ENCODE measurements around the gene UNC5A.

Gene UNC5A

DNA sequence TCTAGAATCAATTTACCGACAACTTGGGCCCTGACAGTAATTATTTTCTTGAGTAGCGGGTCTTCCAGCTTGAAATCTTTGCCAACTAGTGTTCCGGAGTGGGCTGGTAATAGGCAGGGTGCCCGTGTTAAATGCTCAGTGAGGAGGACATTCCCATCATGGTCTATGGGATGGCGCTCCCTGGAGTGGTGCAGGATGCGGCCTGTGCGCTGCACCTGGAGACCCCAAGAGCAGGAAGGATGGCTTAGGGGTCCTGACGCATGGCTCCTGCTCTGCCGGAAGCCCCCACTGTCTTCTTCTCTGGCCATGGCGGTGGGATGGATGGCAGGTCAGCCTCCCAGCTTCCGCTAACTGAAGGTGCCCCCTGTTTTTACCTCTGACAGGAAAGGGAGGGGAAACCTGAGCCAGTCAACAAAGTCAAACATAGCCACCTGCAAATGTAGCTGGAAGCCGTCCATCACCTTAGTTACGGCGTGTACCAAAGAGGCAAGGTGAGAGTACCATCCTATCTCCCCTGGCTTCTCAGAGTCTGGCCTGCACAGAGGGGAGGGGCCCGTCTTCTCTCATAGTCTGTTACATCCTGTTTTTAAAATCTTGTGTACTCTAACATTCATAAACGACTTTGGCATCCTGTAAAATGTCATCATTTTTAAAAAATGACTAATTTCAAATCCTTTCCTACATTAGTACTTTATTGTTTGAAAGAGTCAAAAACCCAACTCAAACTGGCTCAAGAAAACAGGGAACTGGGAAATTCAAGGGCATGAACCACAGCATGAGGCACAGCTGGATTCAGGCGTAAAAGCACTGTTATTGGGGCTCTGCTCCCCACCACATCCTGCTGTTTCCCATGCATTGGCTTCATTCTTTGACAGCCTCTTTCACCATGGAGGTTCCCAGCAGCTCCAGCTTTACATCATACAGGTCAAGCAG lies 28.5 kb upstream of the UNC5A start:
- DNase-seq (ENCODE audit: low spot score) = peak; percentile 3

DNA sequence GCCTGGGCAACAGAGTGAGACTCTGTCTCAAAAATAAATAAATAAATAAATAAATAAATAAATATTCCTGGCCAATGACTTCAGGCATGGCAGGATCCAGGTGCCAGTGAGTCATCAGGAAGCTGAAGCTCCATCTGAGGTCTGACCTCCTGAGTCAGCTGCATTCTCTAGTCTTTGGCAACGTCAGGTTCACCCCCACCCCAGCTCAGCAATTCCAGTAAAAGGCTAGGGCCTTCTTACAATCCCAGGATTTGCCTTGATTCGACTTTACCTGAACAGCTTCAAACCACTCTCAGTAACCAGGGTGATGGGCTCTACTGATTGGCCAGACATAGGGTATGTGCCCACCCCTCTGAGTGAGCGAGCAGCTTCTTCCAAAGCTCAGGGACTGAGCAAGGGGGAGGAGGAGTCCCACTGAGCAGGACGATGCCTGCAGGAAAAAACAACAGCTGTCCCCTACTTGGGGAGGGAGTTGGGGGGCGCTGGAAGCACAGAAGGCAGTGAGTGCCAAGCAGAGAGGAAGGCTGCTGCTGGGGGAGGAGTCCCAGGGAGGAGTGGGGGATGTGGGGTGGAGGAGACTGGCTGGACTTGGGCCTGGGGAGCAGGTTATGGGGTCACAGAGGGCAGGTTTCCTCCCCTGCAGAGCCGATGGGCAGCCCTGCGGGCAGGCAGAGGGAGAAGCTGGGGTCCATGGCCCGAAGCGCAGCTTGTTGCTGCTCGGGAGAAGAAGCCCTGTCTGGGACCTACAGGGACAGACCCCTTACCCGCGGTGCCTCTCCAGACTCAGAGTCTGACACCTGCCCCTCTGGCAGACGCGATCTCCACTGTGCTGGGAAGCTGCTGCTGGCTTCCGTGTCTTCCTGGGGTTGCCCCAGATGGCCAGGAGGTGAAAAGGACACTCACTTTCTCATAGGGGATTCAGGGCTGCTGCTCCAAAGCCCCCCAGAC lies 25.9 kb upstream of the UNC5A start:
- peak; percentile 58 for DNase-seq (ENCODE audit: low spot score)

DNA sequence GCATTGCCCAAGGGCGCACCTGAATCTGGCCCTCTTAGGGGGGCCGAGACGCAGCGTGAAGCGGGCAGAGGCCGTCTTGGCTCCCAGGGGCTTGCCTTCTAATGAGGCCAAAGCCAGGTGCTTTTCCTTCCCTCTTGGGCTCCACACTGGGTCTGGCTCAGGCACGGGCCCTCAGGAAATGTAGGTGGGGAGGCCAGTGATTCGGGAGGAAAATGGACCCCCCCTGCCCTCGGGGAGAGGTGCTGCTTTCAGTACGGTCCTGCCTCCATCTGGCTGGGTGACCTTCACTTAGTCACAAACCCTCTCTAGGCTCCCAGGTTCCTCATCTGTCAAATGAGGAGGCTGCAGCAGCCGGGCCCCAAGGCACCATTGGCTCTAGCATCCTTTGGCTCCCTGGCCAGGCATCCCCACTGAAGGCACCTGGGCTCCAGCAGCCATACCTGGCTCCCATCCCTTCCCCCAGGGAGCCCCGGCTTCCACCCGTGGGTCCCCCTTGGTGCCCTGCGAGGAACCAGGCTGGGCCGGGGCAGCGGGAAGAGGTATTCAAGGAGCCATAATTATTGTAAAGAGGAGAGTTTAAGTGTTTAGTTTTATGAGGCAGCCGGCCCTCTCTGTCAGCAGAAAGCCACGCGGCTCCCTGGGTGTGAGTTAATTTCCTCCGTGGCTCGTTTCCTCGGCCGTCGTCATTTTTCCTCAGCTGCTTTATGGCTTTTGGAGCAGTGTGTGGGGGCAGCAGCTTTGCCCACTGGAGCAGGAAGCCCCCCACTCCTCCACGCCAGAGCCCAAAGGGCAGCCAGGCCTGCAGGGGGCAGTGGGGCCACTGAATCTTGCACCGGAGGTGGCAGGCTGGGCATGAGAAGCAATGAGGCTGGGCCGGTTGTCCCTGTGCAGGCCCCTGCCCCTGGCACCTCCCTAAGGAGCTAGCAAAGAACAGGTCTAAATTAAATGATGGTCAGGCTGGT lies 24.9 kb upstream of the UNC5A start:
- DNase-seq (ENCODE audit: low spot score) = no peak

DNA sequence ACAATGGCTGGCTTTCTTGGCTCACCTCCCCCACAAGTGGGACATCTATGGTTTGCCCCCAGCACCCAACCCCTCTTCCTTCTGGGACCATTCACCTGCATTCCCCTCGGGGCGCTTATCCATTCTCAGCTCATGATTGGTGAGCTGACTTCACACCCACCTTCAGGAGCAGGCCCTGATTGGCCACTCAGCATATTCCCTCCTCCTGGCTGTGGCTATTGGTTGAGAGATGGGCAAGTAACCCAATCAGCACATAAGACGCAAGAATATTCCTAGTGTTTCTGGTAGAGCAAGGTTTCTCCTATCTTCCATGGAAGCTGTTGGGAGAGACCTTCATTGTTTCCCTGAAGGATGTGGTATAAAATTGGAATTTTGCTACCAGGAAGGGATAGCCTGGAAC lies 22.7 kb upstream of the UNC5A start:
- no peak for DNase-seq (ENCODE audit: low spot score)

DNA sequence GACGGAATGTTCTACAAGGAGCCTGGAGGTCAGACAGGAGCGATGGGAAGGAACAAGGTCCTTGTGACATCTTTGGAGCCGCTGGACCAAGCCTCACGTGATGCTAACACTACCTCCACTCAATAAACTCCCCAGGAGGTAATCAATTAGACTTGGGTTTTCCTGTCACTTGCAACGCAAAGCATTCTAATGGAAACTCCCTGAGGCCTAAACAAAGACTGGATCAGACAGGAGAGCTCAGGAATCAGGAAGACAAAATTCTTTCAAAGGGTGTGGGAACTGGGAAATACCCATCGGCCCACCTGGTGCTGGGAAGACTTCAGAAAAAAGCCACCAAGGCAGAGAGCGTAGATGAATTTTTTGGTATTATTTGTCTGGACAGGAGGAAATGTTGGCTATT lies 22.3 kb upstream of the UNC5A start:
- no peak for DNase-seq (ENCODE audit: low spot score)

DNA sequence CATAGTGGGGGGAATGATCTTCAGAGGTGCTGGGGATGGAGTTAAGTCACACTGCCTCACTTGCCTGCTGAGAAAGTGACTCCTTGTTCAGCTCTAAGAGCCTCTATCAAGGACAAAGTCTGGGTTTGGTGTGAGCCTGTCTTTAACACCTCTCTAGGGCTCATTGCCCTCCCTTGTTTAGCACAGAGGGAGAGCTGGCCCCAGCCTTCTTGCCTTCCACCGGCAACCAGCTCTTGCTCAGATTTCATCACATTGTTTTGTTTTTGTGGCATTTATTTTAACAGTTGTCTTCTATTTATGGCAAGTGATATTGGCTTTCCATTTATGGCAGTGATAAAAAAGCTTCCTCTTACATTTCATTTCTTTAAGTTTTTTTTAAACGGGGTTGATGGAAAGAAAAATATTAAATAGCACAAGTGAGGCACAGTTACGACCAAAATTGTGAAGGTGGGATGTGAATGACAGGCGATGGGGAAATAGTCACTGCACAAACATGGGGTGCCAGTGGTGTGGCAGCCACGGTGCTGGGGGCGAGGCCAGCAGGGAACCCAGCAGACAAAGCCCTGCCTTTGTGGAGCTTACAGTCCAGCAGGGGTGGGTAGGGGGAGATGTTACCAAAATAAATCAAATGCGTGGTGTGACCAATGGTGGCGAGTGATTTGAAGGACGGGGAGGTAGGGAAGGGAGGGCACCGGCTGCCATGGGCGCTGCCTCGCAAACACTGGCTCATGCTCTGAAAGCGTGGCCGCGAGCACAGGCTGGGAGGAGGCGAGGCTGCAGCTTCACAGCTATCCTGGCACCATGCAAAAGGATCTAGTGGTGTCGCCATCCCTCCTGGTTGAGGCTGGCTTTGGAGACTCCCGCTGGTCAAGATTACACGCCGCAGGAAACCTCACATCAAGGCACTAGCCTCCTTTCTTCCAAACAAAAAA lies 21.2 kb upstream of the UNC5A start:
- DNase-seq (ENCODE audit: low spot score) = no peak

DNA sequence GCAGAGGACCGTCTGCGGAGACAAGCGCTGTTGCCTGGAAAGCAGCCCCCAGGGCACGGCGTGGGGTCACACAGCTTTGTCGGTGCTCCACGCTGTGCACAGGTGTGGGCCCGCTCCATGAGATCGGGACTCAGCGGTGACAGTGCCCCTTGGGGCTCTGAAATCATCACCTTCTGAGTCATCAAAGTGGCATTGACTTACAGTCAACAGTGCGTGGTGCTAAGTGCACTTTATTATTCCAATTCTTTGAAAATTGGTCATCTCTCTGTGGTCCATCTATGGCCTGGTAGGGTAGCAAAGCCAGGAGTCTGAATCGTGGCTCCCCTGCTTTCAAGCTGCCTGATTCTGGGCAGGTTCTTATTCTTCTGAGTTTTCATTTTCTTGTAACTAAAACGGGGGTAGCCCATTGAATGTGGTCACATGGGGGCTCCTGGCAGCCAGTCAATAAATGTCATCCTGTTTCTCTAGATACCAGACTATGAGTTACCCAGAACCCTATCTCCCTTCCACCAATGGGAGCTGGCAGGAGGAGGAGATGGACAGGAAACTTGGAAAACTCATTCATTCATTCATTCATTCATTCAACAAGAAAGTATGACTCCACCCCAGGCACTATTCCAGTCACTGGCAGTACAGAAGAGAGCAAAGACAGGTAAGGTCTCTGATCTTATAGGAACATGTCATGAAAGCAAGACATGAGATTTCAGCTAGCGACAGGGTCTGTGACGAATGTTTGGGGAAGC lies 20.3 kb upstream of the UNC5A start:
- no peak for DNase-seq (ENCODE audit: low spot score)

DNA sequence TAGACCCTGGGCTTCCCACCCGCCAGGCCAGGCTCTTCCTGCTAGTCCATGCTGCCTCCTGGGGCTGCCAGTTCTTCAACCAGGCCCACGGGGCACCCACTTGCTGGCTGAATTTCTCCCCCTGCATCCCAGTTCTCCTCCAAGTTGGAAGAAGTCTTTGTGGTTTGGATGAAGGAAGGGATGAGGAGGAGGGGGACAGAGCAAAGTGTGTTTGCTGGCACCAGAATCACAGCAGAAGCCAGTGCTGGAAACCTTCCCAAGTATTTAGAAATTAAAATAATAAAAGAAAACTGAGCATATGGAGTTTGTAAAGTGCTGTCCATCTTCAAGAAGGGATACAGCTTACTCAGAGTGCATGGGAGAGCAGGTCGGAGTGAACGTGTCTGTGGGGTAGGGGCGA lies 19.4 kb upstream of the UNC5A start:
- no peak for DNase-seq (ENCODE audit: low spot score)

DNA sequence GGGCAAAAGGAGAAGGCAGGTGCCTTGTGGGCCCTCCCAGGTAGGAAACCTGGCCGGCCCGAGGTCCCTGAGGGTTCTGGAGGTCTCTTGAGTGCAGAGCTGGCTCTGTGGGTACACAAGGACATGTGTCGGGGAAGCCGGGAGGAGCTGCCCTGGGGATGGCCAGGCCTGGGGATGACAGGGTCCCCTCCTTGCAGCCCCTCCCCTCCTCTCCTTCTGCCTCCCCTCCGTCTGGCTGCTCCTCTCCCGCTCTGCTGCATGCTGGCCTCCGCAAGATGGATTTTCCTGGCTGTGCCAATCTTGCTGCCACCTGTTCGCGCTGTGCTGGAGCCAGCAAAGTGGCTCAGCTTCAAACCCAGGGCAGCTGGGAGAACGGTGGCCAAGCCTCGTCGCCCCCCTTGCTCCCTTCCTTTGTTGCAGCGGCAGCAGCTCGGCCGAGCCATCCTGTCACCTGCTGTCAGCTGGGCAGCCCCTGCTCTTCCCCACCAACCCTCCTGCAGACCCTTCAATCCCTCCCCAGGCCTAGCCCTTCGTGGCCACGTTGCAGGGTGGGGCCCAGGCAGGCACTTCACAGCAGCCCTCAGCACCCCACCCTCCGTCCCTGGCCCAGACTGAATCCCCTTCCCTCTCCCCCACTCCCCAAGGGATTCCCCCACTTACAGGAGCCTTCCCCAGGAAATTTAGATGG lies 17.6 kb upstream of the UNC5A start:
- DNase-seq (ENCODE audit: low spot score) = no peak

DNA sequence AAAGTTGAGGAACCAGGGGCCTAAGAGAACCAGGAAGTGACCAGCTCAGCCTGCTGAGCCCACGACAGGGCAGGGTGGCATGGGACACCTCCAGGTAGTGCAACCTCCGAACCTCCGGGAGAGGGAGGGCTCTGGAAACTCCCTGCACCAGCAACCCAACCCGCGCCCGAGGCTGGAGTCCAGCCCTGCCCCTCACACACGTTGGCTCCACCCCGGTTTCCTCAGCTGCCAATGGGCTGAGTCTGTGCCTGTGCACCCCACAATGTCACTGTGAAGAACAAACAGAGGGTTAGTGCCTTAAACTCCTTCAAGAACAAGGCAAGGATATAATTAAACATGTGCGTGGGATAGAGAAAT lies 17.0 kb upstream of the UNC5A start:
- DNase-seq (ENCODE audit: low spot score) = no peak

DNA sequence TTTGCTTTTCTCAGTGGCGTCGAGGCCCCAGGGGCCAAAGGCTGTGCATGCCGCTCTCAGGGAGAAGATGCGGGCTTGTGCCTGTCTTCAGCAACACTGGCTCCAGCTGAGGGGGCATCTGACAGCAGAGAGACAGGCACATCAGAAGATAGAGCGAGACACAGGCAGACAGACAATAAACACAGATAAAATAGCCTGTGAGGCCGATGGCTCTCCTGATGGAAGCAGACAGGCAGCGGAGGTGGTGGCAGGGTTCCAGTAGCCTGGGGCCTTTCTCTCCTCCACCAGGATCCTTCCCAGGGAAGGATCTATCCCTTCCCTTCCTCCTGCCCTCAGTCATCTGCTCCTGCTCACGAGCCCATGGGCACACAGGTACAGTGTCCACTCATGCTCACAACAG lies 16.6 kb upstream of the UNC5A start:
- no peak for DNase-seq (ENCODE audit: low spot score)

DNA sequence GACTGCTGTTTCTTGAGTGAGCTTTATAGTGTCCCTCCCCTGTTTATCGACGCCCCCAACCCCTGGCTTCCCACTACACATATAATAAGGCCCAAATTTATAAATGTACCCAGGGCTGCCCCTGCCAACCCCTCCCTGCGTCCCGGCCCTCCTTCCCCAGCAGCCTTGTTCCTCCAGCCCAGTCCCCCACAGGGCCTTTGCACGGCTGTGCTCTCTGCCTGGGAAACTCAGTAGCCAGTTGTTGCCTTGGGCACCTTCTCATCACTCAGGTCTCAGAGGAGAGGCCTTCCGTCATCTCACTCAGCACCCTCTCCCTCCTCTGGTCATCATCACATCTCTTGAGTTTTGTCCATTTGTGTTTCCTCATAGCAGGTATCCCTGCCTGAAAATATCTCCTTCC lies 15.8 kb upstream of the UNC5A start:
- DNase-seq (ENCODE audit: low spot score) = no peak

DNA sequence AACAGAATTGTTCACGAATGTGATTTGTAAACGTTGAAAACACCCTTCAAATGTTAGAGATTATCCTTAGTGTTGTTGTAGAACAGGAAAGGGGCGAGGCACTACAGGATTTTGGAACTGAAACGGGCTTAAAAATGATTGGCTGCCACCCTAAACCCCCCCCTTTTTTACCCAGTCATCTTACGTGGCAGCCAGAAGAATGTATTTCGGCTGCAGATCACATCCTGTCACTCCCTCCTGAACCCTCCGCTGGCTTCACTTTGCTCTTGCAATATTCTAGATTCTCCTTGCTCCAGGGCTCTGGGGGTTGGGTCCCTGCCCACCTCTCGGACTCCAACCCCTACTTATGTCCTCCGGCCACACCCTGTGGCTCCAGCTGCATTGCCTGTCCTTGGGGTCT lies 13.9 kb upstream of the UNC5A start:
- no peak for DNase-seq (ENCODE audit: low spot score)

DNA sequence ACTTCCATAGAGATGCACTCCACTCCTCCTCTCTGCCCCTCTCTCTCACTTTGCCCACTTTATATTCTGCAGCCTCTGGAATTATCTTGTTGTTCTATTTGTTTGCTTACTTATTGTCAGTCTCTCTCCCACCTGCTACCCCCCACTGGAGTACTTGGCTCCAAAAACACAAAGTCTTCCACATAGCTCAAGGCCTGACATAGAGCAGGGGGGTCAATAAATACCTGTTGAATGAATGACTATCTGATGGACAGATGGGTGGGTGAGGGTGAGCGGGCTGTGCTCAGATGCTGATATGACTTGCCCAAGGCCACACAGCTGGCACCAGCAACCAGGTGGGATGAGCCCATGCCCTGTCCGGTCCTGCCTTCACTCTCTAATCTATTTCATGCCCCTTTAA lies 13.4 kb upstream of the UNC5A start:
- no peak for DNase-seq (ENCODE audit: low spot score)

DNA sequence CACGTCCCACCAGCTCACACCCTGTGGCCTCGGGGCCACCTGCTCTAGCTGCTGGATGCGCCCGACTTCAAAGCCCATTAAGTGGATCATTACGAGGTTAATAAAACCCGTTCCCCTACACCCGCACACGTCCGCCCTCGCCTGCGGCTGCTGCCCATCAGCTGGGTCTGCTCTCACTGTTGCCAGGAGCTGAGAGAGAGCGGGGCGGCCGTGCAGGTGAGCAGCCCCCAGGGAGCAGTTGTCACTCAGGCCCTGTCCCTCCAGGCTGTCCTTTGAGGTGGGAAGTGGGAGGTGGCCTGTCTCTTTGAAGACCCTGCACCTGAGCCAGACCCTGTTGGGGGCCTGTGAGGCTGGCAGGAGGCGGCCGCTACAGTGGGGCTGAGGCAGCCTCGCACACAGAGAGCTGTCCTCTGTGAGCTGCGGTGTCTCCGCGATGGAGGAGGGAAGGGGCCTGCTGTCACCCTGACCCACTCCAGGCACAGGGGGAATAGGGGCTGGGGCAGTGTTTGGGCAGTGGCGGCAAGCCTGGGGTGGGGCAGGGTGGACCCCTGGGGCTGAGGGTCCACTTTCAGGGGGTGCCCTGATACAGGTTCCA lies 12.8 kb upstream of the UNC5A start:
- no peak for DNase-seq (ENCODE audit: low spot score)

DNA sequence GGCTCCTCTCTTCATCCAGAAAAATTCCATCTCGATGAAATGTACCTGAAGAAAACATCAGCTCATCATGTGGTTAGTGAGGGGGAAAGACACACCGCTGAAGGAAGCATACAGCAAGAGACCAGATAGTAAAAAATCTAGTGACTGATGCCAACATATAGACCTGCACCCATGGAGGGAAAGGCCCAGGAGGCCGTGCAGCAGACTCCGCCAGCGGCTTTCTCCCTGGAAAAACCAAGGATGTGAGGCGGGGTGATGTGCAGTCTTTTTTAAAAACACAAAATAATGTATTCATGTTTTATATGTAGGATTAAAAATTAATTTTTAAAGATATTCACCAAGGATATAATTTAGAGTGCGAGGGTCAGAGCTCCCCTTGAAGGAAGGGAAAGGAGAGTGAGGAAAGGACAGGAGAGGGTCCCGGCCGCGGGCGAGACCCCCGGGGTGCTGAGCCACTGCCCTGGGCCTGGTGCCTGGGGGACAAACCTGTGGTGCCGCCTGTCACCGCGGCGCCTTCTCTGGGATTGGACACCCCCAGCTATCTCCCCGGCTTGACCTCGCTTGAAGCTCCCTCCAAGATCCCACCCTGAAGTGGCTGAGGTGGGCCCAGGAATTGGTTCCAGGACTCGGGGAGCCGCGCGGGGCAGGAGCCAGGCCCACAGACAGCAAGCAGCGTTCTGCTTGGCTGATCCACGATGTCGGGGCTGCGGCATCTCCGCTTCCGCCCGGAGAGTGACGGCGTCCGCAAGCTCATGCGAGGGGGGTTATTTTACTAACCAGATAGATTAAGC lies 12.1 kb upstream of the UNC5A start:
- DNase-seq (ENCODE audit: low spot score) = no peak

DNA sequence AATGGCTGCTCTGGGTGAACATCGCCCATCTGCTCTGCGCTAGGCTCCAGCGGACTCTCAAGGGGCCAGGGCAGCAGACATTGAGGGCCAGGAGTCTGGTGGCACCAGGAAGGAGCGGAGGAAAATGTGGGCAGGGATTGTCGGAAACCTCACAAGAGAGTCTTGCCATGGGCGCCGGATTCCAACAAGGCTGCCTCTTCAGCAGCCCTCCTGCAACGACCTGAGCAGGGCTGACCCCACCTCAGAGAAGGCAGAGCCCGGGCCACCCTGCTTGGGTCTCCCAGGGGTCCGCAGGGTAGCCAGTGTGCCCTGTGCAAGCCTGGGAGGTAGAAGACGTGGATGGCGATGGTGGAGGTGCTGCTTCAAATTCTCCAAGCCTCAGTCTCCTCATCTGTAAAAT lies 11.4 kb upstream of the UNC5A start:
- DNase-seq (ENCODE audit: low spot score) = no peak

DNA sequence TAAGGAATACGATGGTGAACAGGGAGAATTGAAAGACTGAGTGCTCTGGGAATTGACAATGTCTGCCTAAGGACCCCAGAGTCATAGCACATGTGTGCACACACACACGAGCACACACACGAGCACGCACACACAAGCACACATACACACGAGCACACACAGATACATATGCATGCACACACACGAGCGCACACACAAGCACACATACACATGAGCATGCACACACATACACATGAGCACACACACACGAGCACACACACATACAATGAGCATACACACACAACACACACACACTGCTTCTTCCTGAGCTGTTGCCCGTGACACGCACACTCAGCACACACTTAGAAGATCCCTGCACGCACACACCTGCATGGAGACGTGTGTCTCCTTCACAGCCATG lies 10.9 kb upstream of the UNC5A start:
- DNase-seq (ENCODE audit: low spot score) = no peak
